HUES64 (cell line): ENCODE data around the gene PLCD3.

Experiments
- H3K27ac ChIP-seq: 2 replicates; pipeline ENCODE4 v1.7.0; 2013; ENCODE audit warnings: low read depth, low read length, inconsistent platforms
- H3K27me3 ChIP-seq: 2 replicates; pipeline ENCODE4 v1.6.1; 2013; ENCODE audit warnings: mild to moderate bottlenecking, low read length; ENCODE audit not compliant: insufficient read depth
- H3K36me3 ChIP-seq: 2 replicates; pipeline ENCODE4 v1.6.1; 2013; ENCODE audit warnings: mild to moderate bottlenecking, low read length; ENCODE audit not compliant: insufficient read depth
- H3K4me1 ChIP-seq: 2 replicates; pipeline ENCODE4 v1.6.1; 2013; ENCODE audit warnings: mild to moderate bottlenecking, low read length, moderate library complexity; ENCODE audit not compliant: insufficient read depth
- H3K4me3 ChIP-seq: 2 replicates; pipeline ENCODE4 v1.5.1; 2013; ENCODE audit warnings: mild to moderate bottlenecking, low read length, moderate library complexity
- H3K9ac ChIP-seq: 2 replicates; pipeline ENCODE4 v1.6.1; 2013; ENCODE audit warnings: mild to moderate bottlenecking, low read depth, low read length
- H3K9me3 ChIP-seq: 2 replicates; pipeline ENCODE4 v1.6.1; 2013; ENCODE audit warnings: low read depth, low read length; ENCODE audit not compliant: insufficient read depth
- WGBS: fragments of 150-250, 120-280 bp; methylation state at CpG from one replicate; pipeline ENCODE4 v1.1.7; 2013; ENCODE audit warnings: missing lambda C conversion rate; 5-methylcytosine and 5-hydroxymethylcytosine counted together

PLCD3 gene

DNA sequence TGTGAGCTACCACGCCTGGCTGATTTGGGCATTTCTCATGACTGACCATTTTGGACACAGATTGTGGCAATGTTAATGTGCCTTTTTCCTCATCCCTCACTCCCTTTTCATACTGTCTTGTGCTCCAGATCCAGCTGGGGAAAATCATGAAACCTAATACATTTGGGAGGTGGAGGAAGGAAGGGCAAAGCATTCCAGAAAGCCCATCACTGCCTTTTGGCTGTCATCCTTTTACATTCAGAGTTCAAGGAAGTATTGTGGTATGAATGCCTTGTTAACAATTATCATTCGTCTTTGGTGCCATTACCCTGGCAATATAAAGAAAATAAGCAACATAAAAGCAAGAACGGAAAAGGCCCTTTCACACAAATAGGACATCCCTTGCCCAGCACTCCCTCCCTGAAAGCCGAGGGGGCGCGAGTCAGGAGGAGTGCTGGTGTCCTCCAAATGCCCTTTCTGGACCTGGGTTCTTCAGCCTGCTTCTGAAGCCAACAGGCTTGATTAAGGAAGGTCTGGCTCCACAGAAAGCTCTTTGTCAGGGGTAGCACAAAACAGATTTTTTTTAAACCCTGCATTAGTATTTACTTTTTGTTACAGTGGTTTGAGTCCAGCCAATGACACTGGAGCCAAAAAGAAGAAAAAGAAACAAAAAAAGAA, 51.1 kb downstream of the PLCD3 start:
- no peaks in the 10 kb centered on the region for H3K9me3 ChIP-seq
- no peaks in the 10 kb centered on the region for H3K27me3 ChIP-seq
- no peak overlapping the region for H3K27ac ChIP-seq
- peaks cover 67% of the 10 kb centered on the region for H3K36me3 ChIP-seq
- H3K4me1 ChIP-seq: no peaks in the 10 kb centered on the region
- H3K9ac ChIP-seq: no peak overlapping the region
- H3K4me3 ChIP-seq: no peak overlapping the region
- WGBS: 92% methylated on average over 6 of the region's 6 CpGs

DNA sequence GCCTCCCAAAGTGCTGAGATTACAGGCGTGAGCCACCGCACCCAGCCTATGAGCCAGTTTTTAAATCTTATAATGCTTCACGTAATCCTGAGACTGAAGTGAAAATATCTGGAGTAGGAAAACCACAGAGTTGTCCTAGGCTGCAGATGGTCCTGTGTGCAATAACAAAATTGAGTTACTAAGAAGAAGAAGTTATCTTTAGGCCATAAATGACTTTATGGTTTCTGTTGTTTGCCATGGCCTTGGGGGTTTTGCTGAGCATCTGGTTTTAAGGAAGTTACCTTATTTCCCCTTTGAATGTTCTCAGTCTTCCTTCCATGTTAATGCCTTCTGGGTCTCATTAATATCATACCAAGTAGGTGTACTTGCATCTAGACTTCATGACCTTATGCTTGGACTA, 54.7 kb downstream of the PLCD3 start:
- 96% methylated on average over 3 of the region's 3 CpGs for WGBS
- H3K9ac ChIP-seq: no peak overlapping the region
- no peak overlapping the region for H3K4me3 ChIP-seq

DNA sequence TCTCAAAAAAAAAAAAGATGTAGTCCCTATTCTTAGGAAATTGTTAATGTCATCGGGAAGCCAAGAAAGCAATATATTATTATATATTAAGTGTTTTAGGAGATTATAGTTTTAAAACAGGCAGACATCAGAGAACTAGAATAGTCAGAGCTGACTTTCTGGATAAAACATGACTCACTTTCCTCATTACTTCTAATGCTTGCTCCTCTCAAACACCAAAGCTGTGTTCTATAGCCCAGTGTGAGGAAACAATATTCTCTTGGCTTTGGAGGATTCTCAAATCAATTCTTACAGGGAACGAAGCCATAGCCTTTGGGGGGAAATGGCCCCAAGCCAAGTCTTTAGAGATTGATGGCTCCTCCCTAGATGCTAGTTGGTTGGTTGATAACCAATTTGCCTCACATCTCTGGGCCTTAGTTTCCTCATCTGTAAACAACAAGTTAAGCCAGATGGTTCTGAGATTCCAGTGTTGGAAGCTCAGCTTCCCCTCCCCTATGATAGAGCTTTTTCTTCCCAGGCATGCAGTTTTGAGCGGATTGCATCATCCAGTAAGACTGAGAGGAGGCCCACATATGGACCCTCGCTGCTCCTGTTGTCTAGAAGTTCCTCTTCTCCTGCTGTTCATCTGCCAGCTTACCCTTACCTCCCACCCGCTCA, 58.8 kb downstream of the PLCD3 start:
- H3K27ac ChIP-seq: no peak overlapping the region
- no peak overlapping the region for H3K4me3 ChIP-seq
- H3K9ac ChIP-seq: no peak overlapping the region
- no peaks in the 10 kb centered on the region for H3K27me3 ChIP-seq
- 95% methylated on average over 4 of the region's 5 CpGs for WGBS
- no peaks in the 10 kb centered on the region for H3K9me3 ChIP-seq
- peaks cover 61% of the 10 kb centered on the region for H3K36me3 ChIP-seq
- H3K4me1 ChIP-seq: no peaks in the 10 kb centered on the region

More for the DNA sequence above, 54.7 kb downstream of the PLCD3 start:
- no peaks in the 10 kb centered on the region for H3K27me3 ChIP-seq
- H3K27ac ChIP-seq: no peak overlapping the region
- H3K36me3 ChIP-seq: peaks cover 62% of the 10 kb centered on the region
- no peaks in the 10 kb centered on the region for H3K4me1 ChIP-seq
- H3K9me3 ChIP-seq: no peaks in the 10 kb centered on the region

DNA sequence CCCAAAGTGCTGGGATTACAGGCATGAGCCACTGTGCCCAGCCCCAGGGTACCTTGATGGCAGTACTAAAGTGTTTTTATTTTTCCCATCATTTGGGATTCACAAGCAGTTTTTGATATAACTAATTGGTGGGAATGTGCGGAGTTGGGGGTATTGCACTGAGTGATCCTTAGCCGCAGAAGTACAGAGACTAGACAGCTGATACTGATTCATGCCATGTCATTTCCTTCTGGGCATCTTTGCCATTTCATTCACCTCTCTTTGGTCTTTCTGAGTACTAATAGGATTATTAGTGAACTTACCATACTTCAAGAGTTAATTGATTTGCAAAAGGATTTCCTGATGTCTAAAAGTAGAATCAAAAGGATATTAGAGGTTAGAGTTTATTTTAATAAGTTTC, 61.5 kb downstream of the PLCD3 start:
- Histone ChIP-seq H3K9me3 (no peaks in the 10 kb centered on the region), H3K27me3 (no peaks in the 10 kb centered on the region), H3K4me1 (no peaks in the 10 kb centered on the region), H3K9ac (no peak overlapping the region), H3K36me3 (peaks cover 57% of the 10 kb centered on the region), H3K4me3 (no peak overlapping the region), H3K27ac (no peak overlapping the region)
- 100% methylated on average over 2 of the region's 2 CpGs for WGBS

DNA sequence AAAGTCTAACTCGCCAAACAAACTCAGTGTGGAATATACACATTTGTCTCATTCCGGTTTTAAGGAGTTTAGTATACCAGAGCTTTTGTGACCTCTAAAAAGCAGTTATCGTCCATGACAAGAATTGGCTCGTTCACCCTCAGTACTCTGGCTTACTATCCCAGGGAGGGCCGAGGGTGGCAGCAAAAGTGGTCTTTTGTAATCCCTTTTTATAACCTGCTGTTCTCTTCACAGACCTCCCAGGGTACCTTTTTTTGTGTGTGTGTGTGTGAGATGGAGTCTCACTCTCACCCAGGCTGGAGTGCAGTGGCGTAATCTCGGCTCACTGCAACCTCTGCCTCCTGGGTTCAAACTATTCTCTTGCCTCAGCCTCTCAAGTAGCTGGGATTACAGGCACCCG, 62.3 kb downstream of the PLCD3 start:
- H3K4me1 ChIP-seq: no peaks in the 10 kb centered on the region
- H3K27ac ChIP-seq: no peak overlapping the region
- peaks cover 58% of the 10 kb centered on the region for H3K36me3 ChIP-seq
- no peak overlapping the region for H3K4me3 ChIP-seq
- no peaks in the 10 kb centered on the region for H3K9me3 ChIP-seq
- 93% methylated on average over 8 of the region's 8 CpGs for WGBS
- H3K27me3 ChIP-seq: no peaks in the 10 kb centered on the region
- no peak overlapping the region for H3K9ac ChIP-seq

DNA sequence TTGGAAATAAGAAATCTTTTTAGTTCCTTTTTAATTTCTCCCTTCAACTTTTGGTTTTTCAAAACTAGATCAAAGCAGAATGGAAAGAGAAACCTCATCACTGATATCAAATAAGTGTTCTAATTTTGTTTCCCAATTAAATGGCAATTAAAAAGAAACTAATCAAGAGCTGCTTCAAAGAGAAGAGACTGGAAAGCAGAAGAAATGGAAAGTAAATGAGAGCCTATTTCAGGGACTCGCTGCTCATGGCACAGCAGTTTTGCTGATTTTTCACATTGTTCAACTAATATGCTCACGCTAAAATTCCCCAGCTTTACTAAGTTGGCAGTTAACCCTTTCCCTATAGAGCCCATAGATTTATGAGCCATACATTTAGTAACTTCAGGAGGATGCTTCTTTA, 64.7 kb downstream of the PLCD3 start:
- Histone ChIP-seq H3K27ac (no peak overlapping the region), H3K9ac (no peak overlapping the region), H3K4me1 (no peaks in the 10 kb centered on the region), H3K9me3 (no peaks in the 10 kb centered on the region), H3K4me3 (no peak overlapping the region), H3K36me3 (peaks cover 42% of the 10 kb centered on the region), H3K27me3 (no peaks in the 10 kb centered on the region)
- 95% methylated on average over 2 of the region's 2 CpGs for WGBS

DNA sequence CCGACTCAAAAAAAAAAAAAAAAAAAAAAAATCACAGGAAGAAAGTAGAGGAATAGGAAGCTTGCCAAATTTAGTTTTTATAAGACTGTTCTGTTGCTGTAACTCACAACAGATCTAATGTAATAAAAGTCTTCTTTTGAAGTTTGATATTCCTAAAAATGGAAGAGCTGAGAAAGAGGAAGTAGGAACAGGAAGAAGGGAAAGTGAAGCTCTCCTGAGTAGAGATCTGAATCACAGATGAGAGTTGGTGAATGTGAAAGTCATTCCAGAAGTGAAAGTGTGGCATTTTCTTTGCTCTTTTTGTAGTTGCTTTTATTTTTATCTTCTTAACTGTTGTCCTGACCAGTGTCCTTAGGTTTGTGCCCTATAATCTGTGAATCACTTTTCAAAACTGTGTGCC, 69.1 kb downstream of the PLCD3 start:
- Histone ChIP-seq H3K27ac (no peak overlapping the region), H3K4me3 (no peak overlapping the region), H3K27me3 (no peaks in the 10 kb centered on the region), H3K4me1 (peaks cover 7% of the 10 kb centered on the region; the same call in 1 of the 2 replicates), H3K9me3 (no peaks in the 10 kb centered on the region), H3K36me3 (peaks cover 19% of the 10 kb centered on the region), H3K9ac (no peak overlapping the region)
- WGBS: 100% methylated on average over 1 of the region's 1 CpG

DNA sequence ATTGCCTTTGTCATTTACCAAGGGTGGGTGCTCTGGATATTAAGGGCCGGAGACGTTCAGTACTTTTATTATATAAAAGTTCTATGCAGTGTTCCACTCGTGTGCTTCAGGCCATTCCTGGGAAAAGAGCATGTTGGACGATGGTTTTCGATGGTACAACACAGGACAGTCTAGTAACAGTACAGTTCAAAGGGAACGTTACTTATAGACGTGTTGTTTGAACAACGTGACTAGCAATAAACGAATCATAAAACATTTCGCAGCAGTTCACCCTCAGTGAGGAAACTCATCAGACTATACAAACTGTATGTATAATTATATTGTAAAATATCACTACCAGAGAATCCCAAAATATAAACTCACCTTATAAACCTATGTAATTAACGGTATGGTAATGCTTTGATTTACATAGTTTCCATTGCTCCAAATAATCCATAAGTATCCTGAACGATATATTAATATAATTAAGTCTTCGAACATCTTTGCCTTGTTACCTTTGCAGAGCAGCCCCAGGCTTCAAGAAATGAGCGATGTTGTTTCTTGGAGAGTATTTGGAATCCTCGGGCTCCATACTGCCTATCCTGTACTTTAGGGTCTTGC, 70.6 kb downstream of the PLCD3 start:
- no peaks in the 10 kb centered on the region for H3K27me3 ChIP-seq
- 13% methylated on average over 13 of the region's 15 CpGs for WGBS
- H3K27ac ChIP-seq: peak overlapping the region; percentile 92

DNA sequence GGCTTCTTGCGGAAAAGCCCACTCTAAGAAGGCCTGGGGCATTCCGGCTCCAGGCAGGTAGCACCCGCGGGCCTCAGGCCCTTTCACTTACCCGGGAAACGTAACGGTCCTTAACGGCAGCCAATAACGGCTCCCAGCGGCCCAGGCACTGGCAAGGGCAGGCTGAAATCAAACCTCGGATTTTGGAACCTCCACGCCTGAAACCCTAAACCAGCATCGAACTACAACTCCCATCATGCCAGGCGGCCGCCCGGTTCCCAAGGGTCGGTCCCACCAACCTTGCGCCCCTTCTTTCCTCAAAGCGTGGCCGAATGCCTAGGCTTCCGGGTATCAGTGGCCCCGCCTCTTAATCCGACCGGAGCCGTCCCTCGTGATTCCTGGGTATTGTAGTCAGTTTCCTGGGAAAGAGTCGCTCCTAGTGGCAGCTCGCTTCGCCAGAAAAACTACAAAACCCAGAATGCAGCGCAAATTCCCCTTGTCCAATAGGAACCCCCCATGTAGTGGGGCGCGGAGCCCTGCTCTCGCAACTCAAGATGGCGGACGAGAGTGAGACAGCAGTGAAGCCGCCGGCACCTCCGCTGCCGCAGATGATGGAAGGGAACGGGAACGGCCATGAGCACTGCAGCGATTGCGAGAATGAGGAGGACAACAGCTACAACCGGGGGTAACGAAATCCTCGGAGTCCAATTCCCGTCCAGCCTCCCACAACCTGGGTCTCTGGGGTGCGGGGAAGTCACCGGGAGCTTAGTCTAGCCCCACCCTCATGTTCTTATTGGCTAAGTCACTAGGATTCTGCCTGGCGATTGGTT, 71.3 kb downstream of the PLCD3 start, which contains the start of gene NMT1:
Gene NMT1 (plus strand): TSS at position 521 of the 809 bp plus-strand sequence. CDS start 13 bp downstream, at position 534.
- peak within 1 kb of the TSS; percentile 92 for H3K27ac ChIP-seq

More for the DNA sequence above, 70.6 kb downstream of the PLCD3 start:
- Histone ChIP-seq H3K4me3 (peak overlapping the region; percentile 92), H3K36me3 (peaks cover 8% of the 10 kb centered on the region; the same call in 1 of the 2 replicates), H3K9ac (peak overlapping the region; percentile 96), H3K4me1 (peaks cover 7% of the 10 kb centered on the region; the same call in 1 of the 2 replicates), H3K9me3 (no peaks in the 10 kb centered on the region)

DNA sequence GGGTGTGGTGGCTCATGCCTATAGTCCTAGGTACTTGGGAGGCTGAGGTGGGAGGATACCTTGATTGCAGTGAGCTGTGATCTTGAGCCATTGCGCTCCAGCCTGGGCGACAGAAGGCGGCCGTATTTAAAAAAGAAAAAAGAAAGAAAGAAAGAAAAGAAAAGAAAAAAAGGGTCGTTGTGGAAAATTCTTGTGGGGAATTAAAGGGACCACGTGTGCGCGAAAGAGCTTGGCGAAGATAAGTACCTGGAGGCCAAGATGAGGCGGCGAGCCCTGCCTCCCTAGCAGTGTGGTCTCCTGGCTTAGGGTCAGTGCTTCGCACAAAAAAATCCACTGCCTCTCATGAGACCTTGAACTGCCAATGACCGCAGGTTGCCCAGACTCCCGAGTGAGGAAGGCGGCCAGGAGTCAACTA, 71.9 kb downstream of the PLCD3 start:
- H3K27ac ChIP-seq: peak overlapping the region; percentile 16; the same call in 1 of the 2 replicates
- WGBS: 16% methylated on average over 15 of the region's 15 CpGs

More for the DNA sequence above, 71.3 kb downstream of the PLCD3 start, which contains the start of gene NMT1:
- Histone ChIP-seq H3K9ac (peak within 1 kb of the TSS; percentile 96), H3K27me3 (no peaks in the 10 kb centered on the region), H3K9me3 (no peaks in the 10 kb centered on the region), H3K4me1 (peaks cover 7% of the 10 kb centered on the region; the same call in 1 of the 2 replicates), H3K36me3 (peaks cover 8% of the 10 kb centered on the region; the same call in 1 of the 2 replicates), H3K4me3 (peak within 1 kb of the TSS; percentile 92)
- under 1% methylated on average over 50 of the region's 50 CpGs for WGBS

More for the DNA sequence above, 71.9 kb downstream of the PLCD3 start:
- H3K4me3 ChIP-seq: peak overlapping the region; percentile 92
- peaks cover 8% of the 10 kb centered on the region; the same call in 1 of the 2 replicates for H3K36me3 ChIP-seq
- peaks cover 7% of the 10 kb centered on the region; the same call in 1 of the 2 replicates for H3K4me1 ChIP-seq
- peak overlapping the region; percentile 83 for H3K9ac ChIP-seq
- H3K9me3 ChIP-seq: no peaks in the 10 kb centered on the region
- H3K27me3 ChIP-seq: no peaks in the 10 kb centered on the region
